22Rv1 (cell line): ENCODE data around the gene EIF5A.
A peak's percentile ranks its signal among the peaks of the same experiment; 100 is the strongest.

Experiments used
- H3K27ac ChIP-seq: fragments of 450-650 bp; 2 replicates; pipeline ENCODE4 v1.5.1; 2017
- CTCF ChIP-seq: fragments of 450-650 bp; IDR thresholded peaks from 2 replicates; pipeline ENCODE4 v1.5.1; 2017; ENCODE audit warnings: mild to moderate bottlenecking
- ZFX ChIP-seq: fragments of 450-650 bp; IDR thresholded peaks from 2 replicates; pipeline ENCODE4 v1.6.1; 2017; ENCODE audit warnings: antibody characterized with exemption, borderline replicate concordance

The EIF5A gene

DNA sequence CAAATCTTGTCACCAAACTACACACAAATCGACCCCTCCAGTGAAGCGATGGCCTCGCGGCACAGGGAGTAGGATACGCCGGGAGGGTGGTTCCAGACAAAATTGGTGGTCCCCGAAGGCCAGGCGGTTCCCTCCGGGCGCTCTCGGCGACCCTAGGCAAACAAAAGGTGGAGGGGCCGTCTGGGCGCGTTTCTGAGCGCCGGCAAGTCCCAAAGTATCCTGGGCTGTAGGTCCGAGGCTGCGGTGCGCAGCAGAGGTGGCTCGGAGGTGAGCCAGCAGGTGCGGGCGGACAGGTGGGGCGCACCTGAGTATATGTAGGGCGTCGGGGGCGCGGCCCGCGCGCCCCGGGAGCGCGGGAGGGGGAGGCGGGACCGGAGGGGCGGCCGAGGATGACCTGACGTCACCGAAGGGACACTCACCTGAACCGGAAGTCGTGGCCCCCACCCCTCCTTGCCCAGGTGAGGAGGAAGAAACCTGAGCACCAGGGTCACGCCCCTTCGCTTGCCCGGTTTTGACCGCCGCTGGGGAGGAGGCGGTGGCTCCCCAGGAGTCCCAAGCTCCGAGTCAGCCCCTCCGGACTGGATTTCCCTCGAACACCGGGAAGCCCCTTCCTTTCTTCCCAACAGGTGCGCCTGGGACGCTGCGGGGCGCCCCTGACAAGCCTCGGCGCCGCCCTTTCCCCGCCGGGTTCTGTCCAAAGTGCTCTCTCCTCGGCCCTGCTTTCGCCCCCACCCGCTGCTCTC, 45.1 kb upstream of the EIF5A start, which contains the start of gene CLDN7:
Gene CLDN7 (minus strand): TSS at position 287 of the 743 bp plus-strand sequence. CDS start 435 bp downstream, outside the sequence.
- peak within 1 kb of the TSS; percentile 99 for H3K27ac ChIP-seq
- TF ChIP-seq CTCF (peak; percentile 47), ZFX (no peak)

GRCh38 chr17:7262935-7263800, 44.3 kb upstream of the EIF5A start:
- peak overlapping the region; percentile 99 for H3K27ac ChIP-seq

DNA sequence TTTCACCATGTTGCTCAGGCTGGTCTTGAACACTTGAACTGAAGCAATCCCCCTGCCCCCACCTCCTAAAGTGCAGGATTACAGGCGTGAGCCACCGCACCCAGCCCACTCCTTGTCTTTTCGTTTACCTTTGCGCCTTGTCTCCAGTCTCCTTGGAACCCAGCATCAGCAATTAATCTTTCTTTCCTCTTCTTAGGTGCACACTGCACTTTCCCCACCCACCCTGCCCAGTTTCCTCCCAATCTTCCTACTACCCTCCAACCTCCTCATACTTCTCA, 43.7 kb upstream of the EIF5A start:
- TF ChIP-seq CTCF (no peak), ZFX (no peak)
- peak overlapping the region; percentile 99 for H3K27ac ChIP-seq

More at GRCh38 chr17:7262935-7263800, 44.3 kb upstream of the EIF5A start:
- TF ChIP-seq CTCF: no peak
- TF ChIP-seq ZFX: no peak

DNA sequence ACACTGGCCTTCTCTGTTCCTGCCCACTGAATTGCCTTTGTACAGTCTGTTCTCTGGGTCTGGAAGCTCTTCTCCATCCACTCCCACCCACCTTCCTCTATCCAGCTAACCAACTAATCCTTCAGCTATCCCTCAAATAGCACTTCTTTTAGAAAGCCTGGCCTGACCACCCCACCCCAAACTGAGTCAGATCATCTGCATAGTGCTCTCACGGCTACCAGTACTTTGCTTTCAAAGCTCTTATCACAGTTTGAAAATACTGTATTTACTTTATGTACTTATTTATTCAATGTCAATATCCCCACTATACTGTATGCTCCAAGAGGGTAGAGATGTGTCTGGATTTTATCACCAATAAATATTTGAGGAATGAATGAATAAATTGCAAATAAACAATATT, 40.6 kb upstream of the EIF5A start:
- H3K27ac ChIP-seq: peak overlapping the region; percentile 61
- TF ChIP-seq ZFX (no peak), CTCF (no peak)

GRCh38 chr17:7279448-7279847, 28.0 kb upstream of the EIF5A start:
- no peak overlapping the region; the same call in 1 of the 2 replicates for H3K27ac ChIP-seq
- no peak for TF ChIP-seq CTCF
- no peak for TF ChIP-seq ZFX

DNA sequence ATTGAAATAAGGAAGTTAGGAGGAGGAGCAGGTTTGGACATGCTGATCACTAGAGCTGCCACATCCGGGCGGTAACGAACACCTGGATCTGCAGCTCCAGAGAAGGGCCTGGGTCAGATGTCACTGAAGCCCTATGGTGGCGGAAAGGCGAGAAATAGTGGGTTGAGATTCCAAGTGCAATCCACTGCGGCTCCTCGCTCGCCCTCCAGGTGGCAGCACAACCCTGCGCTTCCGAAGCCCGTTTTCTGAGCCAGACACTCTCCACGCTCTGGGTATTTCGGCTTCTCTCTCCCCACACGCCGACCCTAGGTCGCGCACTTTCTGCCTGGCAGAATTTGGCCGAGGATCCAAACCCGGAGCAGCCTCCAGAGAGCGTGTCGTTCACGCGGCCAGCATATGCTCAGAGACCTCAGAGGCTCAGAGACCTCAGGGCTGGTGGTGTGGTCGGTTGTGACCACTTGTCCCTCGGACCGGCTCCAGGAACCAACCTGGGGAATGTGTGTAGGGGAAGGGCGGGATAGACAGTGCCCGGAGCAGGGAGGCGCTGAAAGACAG, 26.8 kb upstream of the EIF5A start:
- TF ChIP-seq ZFX: no peak
- peak; percentile 86 for TF ChIP-seq CTCF
- peak overlapping the region; percentile 69 for H3K27ac ChIP-seq
